Naive thymus-derived CD4-positive, alpha-beta T cell (primary cell): ENCODE data around the gene CCDC187. TPM values are rescaled to one million over a fixed set of nuclear protein-coding genes. Genes with fewer than 3 reads are reported as not detected.

Experiments
- ATAC-seq: fragments of 150-1000 bp; cut with Tn5 transposase; 2 replicates; pipeline ENCODE4 v1.10.0; 2021; ENCODE audit warnings: mild to moderate bottlenecking, moderate library complexity
- CTCF ChIA-PET: fragments of 350-600 bp; sonication (Branson Sonifier 250); formaldehyde crosslinking; loops from one replicate; lab custom pipeline; 2021; ENCODE audit warnings: antibody characterized with exemption; lab: Charles Lee
- POLR2A ChIA-PET: fragments of 350-600 bp; sonication (Branson Sonifier 250); formaldehyde crosslinking; loops from one replicate; lab custom pipeline; 2021; ENCODE audit warnings: antibody characterized with exemption, inconsistent platforms; lab: Charles Lee
- DNase-seq, 9 donors: peaks; one replicate each; pipeline versions ENCODE4 v3.0.0 to v3.0.0-alpha.2; 2020 to 2022; ENCODE audit warnings: mixed read lengths in 1 of 9
- H3K27ac ChIP-seq: one replicate; pipeline ENCODE4 v1.7.0; 2013; ENCODE audit warnings: mild to moderate bottlenecking, low read depth, low read length, moderate library complexity
- H3K27me3 ChIP-seq, 2 donors: one replicate each; pipeline ENCODE4 v1.7.0; 2013; ENCODE audit warnings: low read length in 2 of 2, mild to moderate bottlenecking in 2 of 2, moderate library complexity in 2 of 2; ENCODE audit not compliant: control insufficient read depth in 2 of 2, insufficient read depth in 2 of 2
- H3K36me3 ChIP-seq, 3 experiments: 1 replicate in 2 of 3; 2 replicates in 1 of 3; pipeline ENCODE4 v1.7.0; 2013; ENCODE audit warnings: low read length in 3 of 3, mild to moderate bottlenecking in 3 of 3, moderate library complexity in 1 of 3; ENCODE audit not compliant: insufficient read depth in 3 of 3, control insufficient read depth in 2 of 3
- H3K4me1 ChIP-seq, 2 donors: one replicate each; pipeline ENCODE4 v1.7.0; 2013; ENCODE audit warnings: low read length in 2 of 2, mild to moderate bottlenecking in 2 of 2, moderate library complexity in 1 of 2; ENCODE audit not compliant: control insufficient read depth in 2 of 2, insufficient read depth in 2 of 2
- H3K4me3 ChIP-seq: 2 replicates; pipeline ENCODE4 v1.7.0; 2013; ENCODE audit warnings: mild to moderate bottlenecking, low read length
- H3K9me3 ChIP-seq, 3 experiments: 1 replicate in 2 of 3; 2 replicates in 1 of 3; pipeline ENCODE4 v1.7.0; 2013; ENCODE audit warnings: low read length in 3 of 3; ENCODE audit not compliant: control insufficient read depth in 2 of 3
- H3K27ac Mint-ChIP-seq, 9 donors: one replicate each; pipeline ENCODE4 v1.8.0; 2020 to 2022; ENCODE audit warnings: mixed read lengths in 9 of 9, mild to moderate bottlenecking in 8 of 9, moderate library complexity in 5 of 9, inconsistent platforms in 2 of 9
- H3K27me3 Mint-ChIP-seq, 5 donors: one replicate each; pipeline ENCODE4 v1.8.0; 2021 to 2022; ENCODE audit warnings: mixed read lengths in 5 of 5, mild to moderate bottlenecking in 1 of 5
- H3K36me3 Mint-ChIP-seq, 5 donors: one replicate each; pipeline ENCODE4 v1.8.0; 2020 to 2022; ENCODE audit warnings: mixed read lengths in 5 of 5, mild to moderate bottlenecking in 3 of 5, inconsistent platforms in 1 of 5
- H3K4me1 Mint-ChIP-seq, 7 donors: one replicate each; pipeline ENCODE4 v1.8.0; 2020 to 2022; ENCODE audit warnings: mixed read lengths in 7 of 7, mild to moderate bottlenecking in 3 of 7, inconsistent platforms in 1 of 7
- H3K4me3 Mint-ChIP-seq, 10 donors: one replicate each; pipeline ENCODE4 v1.8.0; 2020 to 2022; ENCODE audit warnings: mild to moderate bottlenecking in 10 of 10, mixed read lengths in 10 of 10, moderate library complexity in 6 of 10, inconsistent platforms in 2 of 10
- H3K9me3 Mint-ChIP-seq, 11 donors: one replicate each; pipeline ENCODE4 v1.8.0; 2020 to 2022; ENCODE audit warnings: mixed read lengths in 11 of 11, mild to moderate bottlenecking in 4 of 11, inconsistent platforms in 1 of 11, moderate library complexity in 1 of 11
- intact Hi-C, 2 donors: fragments of 100-400 bp; cut with micrococcal nuclease; formaldehyde crosslinking; loops; one replicate each; pipeline ENCODE4 v1.15.1; 2023
- polyA plus RNA-seq, 2 donors: library from polyadenylated mRNA; unstranded; fragments of 300-500 nt; fragmentation: Illumina TruSeq; gene quantifications; one replicate each; pipeline ENCODE4 v1.2.3, GENCODE V29; 2021
- total RNA-seq, 6 experiments: library from RNA in 5 of 6; stranded (reverse) in 5 of 6; gene quantifications; 1 replicate in 5 of 6; 2 replicates in 1 of 6; pipeline ENCODE4 v1.2.3 and lab custom pipeline; 2021 to 2026

The CCDC187 gene
- total and polyA plus RNA-seq, 7 experiments from 2014 or later = 0.10 TPM; not detected in 6

DNA sequence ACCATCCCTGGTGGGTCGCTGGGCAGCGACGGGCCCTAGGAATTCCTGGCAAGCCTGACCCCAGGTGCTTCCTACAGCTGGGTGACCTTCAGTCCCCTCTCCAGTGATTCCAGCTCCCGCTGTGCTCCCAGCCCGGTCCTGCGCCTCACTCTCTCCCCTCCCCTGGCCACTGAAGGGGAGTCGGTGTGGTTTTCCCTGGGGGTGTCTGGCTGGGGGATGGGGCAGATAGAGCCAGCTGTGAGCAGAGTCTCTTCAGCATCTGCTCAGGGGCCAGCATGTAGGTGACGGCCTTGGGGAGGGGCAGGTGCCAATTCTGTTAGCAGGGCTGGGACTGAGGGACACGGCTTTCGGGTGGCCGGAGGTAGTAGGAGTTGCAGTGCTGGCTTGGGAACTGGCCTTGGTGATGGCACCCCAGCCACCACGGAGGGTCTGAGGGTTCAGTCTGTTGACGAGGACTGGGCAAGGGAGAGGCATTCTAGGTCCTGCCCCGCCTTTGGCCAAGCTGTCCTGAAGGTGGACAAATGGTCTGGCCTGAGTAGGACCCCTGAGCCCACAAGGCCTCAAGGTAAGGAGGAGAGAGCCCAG is 26.6 kb upstream of the CCDC187 start:
- H3K36me3 Mint-ChIP-seq = no peaks in the 10 kb centered on the region
- no peaks in the 10 kb centered on the region for H3K27me3 ChIP-seq
- ATAC-seq (no peak), DNase-seq (no peak)
- POLR2A ChIA-PET = no interaction called here
- CTCF ChIA-PET = no interaction called here
- H3K4me1 ChIP-seq = peaks cover 0 to 5% of the 10 kb centered on the region in 2 donors
- H3K36me3 ChIP-seq = no peaks in the 10 kb centered on the region
- H3K4me3 Mint-ChIP-seq = peak overlapping the region in 1 of 10 donors; percentile 29
- H3K9me3 Mint-ChIP-seq = no peaks in the 10 kb centered on the region
- H3K9me3 ChIP-seq = no peaks in the 10 kb centered on the region
- H3K4me1 Mint-ChIP-seq = peaks cover 0 to 5% (median 4%) of the 10 kb centered on the region in 7 donors
- intact Hi-C loops = no loop called here
- no peak overlapping the region for H3K4me3 ChIP-seq
- H3K27ac ChIP-seq = no peak overlapping the region
- H3K27ac Mint-ChIP-seq = peak overlapping the region in 1 of 9 donors; percentile 70
- no peaks in the 10 kb centered on the region for H3K27me3 Mint-ChIP-seq

DNA sequence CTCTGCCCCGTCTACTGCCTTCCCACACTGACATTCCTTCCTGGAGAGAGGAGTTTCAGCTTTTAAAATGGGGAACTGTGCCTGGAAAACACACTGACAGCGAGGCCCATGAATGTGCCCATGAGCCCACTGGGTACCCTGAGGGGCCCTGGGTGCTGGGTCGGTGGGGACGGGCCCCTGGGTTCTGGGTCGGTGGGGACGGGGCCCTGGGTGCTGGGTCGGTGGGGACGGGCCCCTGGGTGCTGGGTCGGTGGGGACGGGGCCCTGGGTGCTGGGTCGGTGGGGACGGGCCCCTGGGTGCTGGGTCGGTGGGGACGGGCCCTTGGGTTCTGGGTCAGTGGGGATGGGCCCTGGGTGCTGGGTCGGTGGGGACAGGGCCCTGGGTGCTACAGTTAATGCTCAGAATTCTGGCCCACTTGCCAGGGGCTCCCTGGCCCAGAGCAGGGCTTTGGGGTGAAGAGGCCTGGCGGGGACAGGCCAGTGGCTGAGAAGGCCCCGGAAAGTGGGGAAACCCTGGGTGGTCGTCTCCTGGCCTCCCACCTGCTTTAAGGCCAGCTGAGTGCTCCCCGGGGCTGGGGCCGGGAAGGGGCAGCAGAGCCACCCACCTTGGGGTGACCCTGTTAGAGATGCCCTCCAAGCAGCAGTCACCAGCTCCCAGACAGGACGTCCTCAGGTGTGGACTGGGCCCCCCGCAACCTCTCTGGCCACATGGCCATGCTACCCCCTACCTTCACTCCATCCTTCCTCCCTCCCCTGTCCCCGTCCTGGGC is 25.9 kb upstream of the CCDC187 start:
- Mint-ChIP-seq H3K27me3 (no peaks in the 10 kb centered on the region), H3K36me3 (no peaks in the 10 kb centered on the region), H3K4me3 (peak overlapping the region in 1 of 10 donors; percentile 34), H3K27ac (no peak overlapping the region), H3K4me1 (peaks cover 0 to 5% (median 4%) of the 10 kb centered on the region in 7 donors), H3K9me3 (no peaks in the 10 kb centered on the region)
- no peaks in the 10 kb centered on the region for H3K36me3 ChIP-seq
- intact Hi-C loops = no loop called here
- peaks cover 0 to 5% of the 10 kb centered on the region in 2 donors for H3K4me1 ChIP-seq
- H3K27me3 ChIP-seq = no peaks in the 10 kb centered on the region
- H3K27ac ChIP-seq = no peak overlapping the region
- ATAC-seq (no peak), DNase-seq (no peak)
- CTCF ChIA-PET = no interaction called here
- H3K4me3 ChIP-seq = no peak overlapping the region
- POLR2A ChIA-PET = no interaction called here
- H3K9me3 ChIP-seq = no peaks in the 10 kb centered on the region

DNA sequence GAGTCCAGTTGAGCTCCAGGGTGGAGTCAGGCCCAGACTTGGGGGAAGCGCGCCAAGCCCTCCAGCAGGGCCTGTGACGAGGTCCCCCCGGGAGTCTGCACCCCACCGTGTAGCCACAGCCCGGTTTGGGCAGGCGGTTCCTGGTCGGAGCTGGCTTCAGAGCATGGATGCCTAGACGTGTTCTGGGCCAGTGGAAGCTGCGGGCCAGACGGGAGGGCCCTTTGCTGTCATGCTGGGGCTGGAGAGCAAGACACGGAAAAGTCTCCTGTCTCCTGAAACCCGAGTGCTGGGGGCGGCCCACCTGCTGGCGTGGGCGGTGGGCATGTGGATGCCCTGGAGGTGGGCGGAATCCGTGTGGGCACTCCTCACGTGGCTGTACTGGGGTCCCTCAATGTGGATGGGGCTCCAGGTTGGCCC is 25.3 kb upstream of the CCDC187 start:
- intact Hi-C loops = no loop called here
- Mint-ChIP-seq H3K27ac (no peak overlapping the region), H3K36me3 (no peaks in the 10 kb centered on the region), H3K4me1 (peaks cover 0 to 5% (median 4%) of the 10 kb centered on the region in 7 donors), H3K4me3 (peak overlapping the region in 2 of 10 donors; percentile 63 to 73), H3K9me3 (no peaks in the 10 kb centered on the region), H3K27me3 (no peaks in the 10 kb centered on the region)
- Histone ChIP-seq H3K4me3 (no peak overlapping the region), H3K4me1 (peaks cover 0 to 5% of the 10 kb centered on the region in 2 donors), H3K27ac (no peak overlapping the region), H3K9me3 (no peaks in the 10 kb centered on the region), H3K27me3 (no peaks in the 10 kb centered on the region), H3K36me3 (no peaks in the 10 kb centered on the region)
- ATAC-seq (no peak), DNase-seq (no peak)
- POLR2A ChIA-PET = interaction anchor here (2.1 kb wide), 1 partner anchor 34 kb away, joined by 7 read pairs; the partner anchor contains the start of gene DNLZ
- CTCF ChIA-PET = no interaction called here

DNA sequence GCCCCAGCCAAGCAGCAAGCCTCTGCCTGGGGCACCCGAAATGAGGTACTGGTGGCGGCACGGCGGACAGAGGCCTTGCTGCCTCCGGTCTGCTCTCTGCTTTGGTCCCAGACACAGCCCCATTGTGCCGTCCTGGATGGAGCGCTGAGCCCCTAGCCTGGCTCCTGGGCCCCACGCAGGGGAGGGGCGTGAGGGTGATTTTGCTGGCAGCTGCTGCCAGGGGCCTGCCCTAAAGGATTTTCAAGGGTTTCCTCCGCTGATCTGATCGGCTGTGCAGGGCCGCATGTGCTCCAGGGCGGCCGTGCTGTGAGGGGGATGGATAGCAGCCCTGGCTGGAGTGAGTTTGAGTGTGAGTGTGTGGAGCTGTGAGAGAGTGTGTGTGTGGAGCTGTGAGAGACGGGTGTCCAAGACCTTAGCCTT is 24.7 kb upstream of the CCDC187 start:
- ChIA-PET POLR2A (interaction anchor here (2.1 kb wide), 1 partner anchor 34 kb away, joined by 7 read pairs; the partner anchor contains the start of gene DNLZ), CTCF (no interaction called here)
- H3K4me3 ChIP-seq = no peak overlapping the region
- H3K4me1 ChIP-seq = peaks cover 0 to 5% of the 10 kb centered on the region in 2 donors
- H3K4me3 Mint-ChIP-seq = peak overlapping the region; percentile 29 to 73 (median 58)
- H3K36me3 Mint-ChIP-seq = no peaks in the 10 kb centered on the region
- H3K27ac Mint-ChIP-seq = peak overlapping the region in 5 of 9 donors; percentile 21 to 81 (median 56)
- no peak for DNase-seq
- H3K9me3 Mint-ChIP-seq = no peaks in the 10 kb centered on the region
- peaks cover 0 to 5% (median 4%) of the 10 kb centered on the region in 7 donors for H3K4me1 Mint-ChIP-seq
- H3K27me3 ChIP-seq = no peaks in the 10 kb centered on the region
- no peaks in the 10 kb centered on the region for H3K36me3 ChIP-seq
- no peak overlapping the region for H3K27ac ChIP-seq
- ATAC-seq = no peak
- H3K27me3 Mint-ChIP-seq = no peaks in the 10 kb centered on the region
- intact Hi-C loops = no loop called here
- H3K9me3 ChIP-seq = no peaks in the 10 kb centered on the region

DNA sequence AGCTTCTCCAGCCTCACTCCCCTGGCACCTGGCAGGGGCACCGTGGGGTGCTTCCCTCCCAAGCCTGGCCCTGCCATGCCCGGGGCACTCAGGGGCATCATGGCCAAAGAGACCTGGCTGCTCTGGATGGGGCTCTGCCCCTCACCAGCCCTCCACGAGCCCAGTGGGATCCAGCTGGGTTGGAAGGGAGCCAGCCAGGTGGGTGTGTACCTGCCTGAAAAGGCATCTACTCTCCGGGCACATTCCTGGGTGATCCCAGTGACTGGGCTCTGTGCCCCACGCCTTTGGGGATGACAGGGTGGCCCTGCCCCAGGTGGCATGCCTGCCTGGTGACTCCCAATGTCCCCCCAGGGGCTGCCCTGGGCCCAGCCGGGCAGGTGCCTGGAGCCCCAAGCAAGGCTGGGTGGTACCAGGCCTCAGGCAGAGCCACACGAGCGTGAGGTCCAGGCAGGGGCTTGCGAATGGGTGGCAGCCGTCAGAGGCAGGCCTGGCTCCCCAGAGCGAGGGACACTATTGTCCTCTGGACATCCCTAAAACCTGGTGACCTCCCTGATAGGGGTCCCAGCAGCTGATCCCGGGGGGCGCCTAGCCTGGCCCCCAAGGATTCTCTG is 24.2 kb upstream of the CCDC187 start:
- Mint-ChIP-seq H3K27ac (peak overlapping the region in 1 of 9 donors; percentile 57), H3K27me3 (no peaks in the 10 kb centered on the region), H3K36me3 (no peaks in the 10 kb centered on the region), H3K9me3 (no peaks in the 10 kb centered on the region), H3K4me3 (peak overlapping the region in 8 of 10 donors; percentile 29 to 73 (median 61)), H3K4me1 (peaks cover 0 to 5% (median 4%) of the 10 kb centered on the region in 7 donors)
- ChIA-PET CTCF (no interaction called here), POLR2A (interaction anchor here (0.5 to 2.1 kb wide), 2 partner anchors 9 to 35 kb away, joined by 4 to 7 read pairs; partner anchors contain the start of gene DNLZ)
- peaks cover 0 to 5% of the 10 kb centered on the region in 2 donors for H3K4me1 ChIP-seq
- DNase-seq = peak in 2 of 9 donors; percentile 8 to 18
- no peaks in the 10 kb centered on the region for H3K27me3 ChIP-seq
- no peaks in the 10 kb centered on the region for H3K36me3 ChIP-seq
- peak; percentile 5 for ATAC-seq
- peak overlapping the region; percentile 35 for H3K4me3 ChIP-seq
- H3K9me3 ChIP-seq = no peaks in the 10 kb centered on the region
- peak overlapping the region; percentile 7 for H3K27ac ChIP-seq
- intact Hi-C loops = no loop called here

DNA sequence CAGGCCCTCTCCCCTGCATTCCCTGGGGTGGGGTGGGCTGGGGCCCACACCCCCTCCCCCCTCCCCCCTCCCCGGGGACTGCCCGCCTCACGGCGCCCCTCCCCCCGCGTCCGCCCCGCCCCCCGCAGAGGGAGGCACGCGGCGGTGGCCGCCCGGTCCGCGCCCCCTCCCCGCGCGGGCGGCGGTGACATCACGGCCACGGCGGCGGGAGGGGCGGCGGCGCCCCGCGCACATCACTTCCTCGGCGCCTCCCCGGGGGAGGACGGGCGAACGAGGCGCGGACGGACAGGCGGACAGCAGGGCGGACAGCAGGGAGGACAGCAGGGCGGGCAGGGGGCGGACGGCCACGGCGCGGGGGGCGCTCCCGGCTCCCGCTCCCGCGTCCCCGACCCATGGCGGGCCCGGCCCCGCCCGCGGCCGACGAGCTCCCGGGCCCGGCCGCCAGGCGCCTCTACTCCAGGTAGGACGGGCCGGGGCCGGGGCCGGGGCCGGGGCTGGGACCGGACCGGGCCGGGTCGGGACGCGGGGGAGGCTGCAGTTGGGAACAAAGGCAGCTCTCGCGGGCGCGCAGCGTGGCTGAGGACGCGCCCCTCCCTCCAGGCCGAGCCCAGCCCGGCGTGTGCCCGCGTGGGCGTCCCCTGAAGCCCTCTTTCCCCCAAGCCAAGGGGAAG is 23.5 kb upstream of the CCDC187 start, which contains the start of gene GPSM1:
Gene GPSM1, plus strand, starts transcription at position 236 of the 671 bp plus-strand sequence. Its CDS starts 157 bp downstream, at position 393.
- peak within 1 kb of the TSS; percentile 42 to 81 (median 68) for H3K4me3 Mint-ChIP-seq

More for the DNA sequence above, 23.5 kb upstream of the CCDC187 start, which contains the start of gene GPSM1:
- Histone ChIP-seq H3K4me1 (peaks cover 0 to 5% of the 10 kb centered on the region in 2 donors), H3K27ac (peak within 1 kb of the TSS; percentile 7), H3K4me3 (peak within 1 kb of the TSS; percentile 35), H3K27me3 (no peaks in the 10 kb centered on the region), H3K36me3 (no peaks in the 10 kb centered on the region), H3K9me3 (no peaks in the 10 kb centered on the region)
- intact Hi-C loops = loop anchor here in 1 of 2 donors (1.0 kb wide), 1 partner anchor 36 kb away; the partner anchor contains the start of gene DNLZ
- no peaks in the 10 kb centered on the region for H3K36me3 Mint-ChIP-seq
- H3K4me1 Mint-ChIP-seq = peaks cover 0 to 5% (median 4%) of the 10 kb centered on the region in 7 donors
- ChIA-PET POLR2A (interaction anchor here (0.5 to 2.1 kb wide), 2 partner anchors 8 to 35 kb away, joined by 4 to 7 read pairs; partner anchors contain the start of gene DNLZ), CTCF (no interaction called here)
- ATAC-seq = peak; percentile 73
- no peaks in the 10 kb centered on the region for H3K9me3 Mint-ChIP-seq
- peak in 8 of 9 donors; percentile 10 to 73 (median 42) for DNase-seq
- H3K27me3 Mint-ChIP-seq = no peaks in the 10 kb centered on the region
- H3K27ac Mint-ChIP-seq = peak within 1 kb of the TSS in 2 of 9 donors; percentile 23 to 43
